Endothelial cell (in vitro differentiated cells): Measurements from ENCODE around the gene LRGUK. TPM values are rescaled to one million over a fixed set of nuclear protein-coding genes. Genes with fewer than 3 reads are reported as not detected.
"Not testable (repeated sequence)": the region's sequence is repeated elsewhere in the genome, so short reads cannot be mapped to it uniquely, and the experiment has no call there.

Experiments
- DNase-seq: peaks from one replicate; pipeline ENCODE4 v3.0.0; 2021; ENCODE audit warnings: low spot score
- H3K27ac Mint-ChIP-seq: one replicate; pipeline ENCODE4 v1.8.0; 2021; ENCODE audit warnings: mixed read lengths, inconsistent platforms; ENCODE audit not compliant: unreplicated experiment
- H3K27me3 Mint-ChIP-seq: one replicate; pipeline ENCODE4 v1.8.0; 2021; ENCODE audit warnings: mild to moderate bottlenecking, moderate library complexity, mixed read lengths, inconsistent platforms; ENCODE audit not compliant: unreplicated experiment
- H3K36me3 Mint-ChIP-seq: one replicate; pipeline ENCODE4 v1.8.0; 2021; ENCODE audit warnings: mild to moderate bottlenecking, low read depth, mixed read lengths, inconsistent platforms; ENCODE audit not compliant: unreplicated experiment
- H3K4me1 Mint-ChIP-seq: one replicate; pipeline ENCODE4 v1.8.0; 2021; ENCODE audit warnings: mild to moderate bottlenecking, mixed read lengths, inconsistent platforms; ENCODE audit not compliant: unreplicated experiment
- H3K4me3 Mint-ChIP-seq: one replicate; pipeline ENCODE4 v1.8.0; 2021; ENCODE audit warnings: mild to moderate bottlenecking, mixed read lengths, inconsistent platforms; ENCODE audit not compliant: unreplicated experiment
- H3K9me3 Mint-ChIP-seq: one replicate; pipeline ENCODE4 v1.8.0; 2021; ENCODE audit warnings: mixed read lengths, inconsistent platforms; ENCODE audit not compliant: unreplicated experiment
- total RNA-seq: library from RNA; stranded (reverse); fragmentation: NEBNext Ultra II Directional; extraction: Animal tissue kit (Norgen Biotek cat#: 25700); gene quantifications from one replicate; pipeline ENCODE4 v1.2.1, GENCODE V29; 2021; ENCODE audit not compliant: unreplicated experiment
- TF ChIP-seq, protein P1 (sequence below): fragments of 200-600 bp; sonication (generic); IDR thresholded peaks from one replicate; pipeline ENCODE4 v1.5.0; 2021; ENCODE audit warnings: antibody characterized with exemption; ENCODE audit not compliant: unreplicated experiment

LRGUK gene
- total RNA-seq, 1 donor from 2014 or later: 0.64 TPM

GRCh38 chr7:134289841-134290240, 162.7 kb downstream of the LRGUK start:
- no peaks in the 10 kb centered on the region for H3K9me3 Mint-ChIP-seq
- no peak overlapping the region for H3K27ac Mint-ChIP-seq
- DNase-seq: no peak
- TF ChIP-seq, protein P1, sequence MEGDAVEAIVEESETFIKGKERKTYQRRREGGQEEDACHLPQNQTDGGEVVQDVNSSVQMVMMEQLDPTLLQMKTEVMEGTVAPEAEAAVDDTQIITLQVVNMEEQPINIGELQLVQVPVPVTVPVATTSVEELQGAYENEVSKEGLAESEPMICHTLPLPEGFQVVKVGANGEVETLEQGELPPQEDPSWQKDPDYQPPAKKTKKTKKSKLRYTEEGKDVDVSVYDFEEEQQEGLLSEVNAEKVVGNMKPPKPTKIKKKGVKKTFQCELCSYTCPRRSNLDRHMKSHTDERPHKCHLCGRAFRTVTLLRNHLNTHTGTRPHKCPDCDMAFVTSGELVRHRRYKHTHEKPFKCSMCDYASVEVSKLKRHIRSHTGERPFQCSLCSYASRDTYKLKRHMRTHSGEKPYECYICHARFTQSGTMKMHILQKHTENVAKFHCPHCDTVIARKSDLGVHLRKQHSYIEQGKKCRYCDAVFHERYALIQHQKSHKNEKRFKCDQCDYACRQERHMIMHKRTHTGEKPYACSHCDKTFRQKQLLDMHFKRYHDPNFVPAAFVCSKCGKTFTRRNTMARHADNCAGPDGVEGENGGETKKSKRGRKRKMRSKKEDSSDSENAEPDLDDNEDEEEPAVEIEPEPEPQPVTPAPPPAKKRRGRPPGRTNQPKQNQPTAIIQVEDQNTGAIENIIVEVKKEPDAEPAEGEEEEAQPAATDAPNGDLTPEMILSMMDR: no peak
- H3K4me1 Mint-ChIP-seq: peaks cover 31% of the 10 kb centered on the region
- peaks cover 16% of the 10 kb centered on the region for H3K36me3 Mint-ChIP-seq
- H3K4me3 Mint-ChIP-seq: no peak overlapping the region
- peaks cover 1% of the 10 kb centered on the region for H3K27me3 Mint-ChIP-seq

- TF ChIP-seq, protein P1: no peak
- Mint-ChIP-seq H3K36me3 (peaks cover 21% of the 10 kb centered on the region), H3K27ac (no peak overlapping the region), H3K4me3 (no peak overlapping the region), H3K4me1 (peaks cover 28% of the 10 kb centered on the region), H3K9me3 (no peaks in the 10 kb centered on the region), H3K27me3 (peaks cover 1% of the 10 kb centered on the region)
- DNase-seq: no peak
Observed at GRCh38 chr7:134290286-134290685, 163.1 kb downstream of the LRGUK start.

- peaks cover 25% of the 10 kb centered on the region for H3K36me3 Mint-ChIP-seq
- H3K9me3 Mint-ChIP-seq: no peaks in the 10 kb centered on the region
- no peak for DNase-seq
- no peaks in the 10 kb centered on the region for H3K27me3 Mint-ChIP-seq
- no peak overlapping the region for H3K4me3 Mint-ChIP-seq
- TF ChIP-seq, protein P1: no peak
- peaks cover 11% of the 10 kb centered on the region for H3K4me1 Mint-ChIP-seq
- H3K27ac Mint-ChIP-seq: no peak overlapping the region
Observed at GRCh38 chr7:134293002-134293740, 166.0 kb downstream of the LRGUK start.

DNA sequence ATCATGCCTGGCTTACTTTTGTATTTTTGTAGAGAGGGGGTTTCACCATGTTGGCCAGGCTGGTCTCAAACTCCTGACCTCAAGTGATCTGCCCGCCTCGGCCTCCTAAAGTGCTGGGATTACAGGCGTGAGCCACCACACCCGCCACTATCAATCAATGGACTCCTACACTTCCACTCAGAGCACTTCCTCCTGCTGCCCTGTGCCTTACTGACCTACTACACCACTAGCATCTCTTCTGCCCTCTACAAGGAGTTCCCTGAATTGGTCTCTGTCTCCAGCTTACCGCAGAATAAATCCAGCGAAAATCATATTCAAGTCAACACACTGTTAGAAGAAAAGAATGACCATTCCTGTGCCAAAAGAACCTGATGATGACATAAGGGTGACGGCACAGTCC, 168.8 kb downstream of the LRGUK start:
- Mint-ChIP-seq H3K36me3 (peaks cover 33% of the 10 kb centered on the region), H3K4me3 (peak overlapping the region; percentile 62)
- H3K9me3 Mint-ChIP-seq, H3K27ac Mint-ChIP-seq, DNase-seq, H3K4me1 Mint-ChIP-seq, H3K27me3 Mint-ChIP-seq: not testable (repeated sequence)

GRCh38 chr7:134297489-134297888, 170.3 kb downstream of the LRGUK start:
- H3K27me3 Mint-ChIP-seq: no peaks in the 10 kb centered on the region
- H3K36me3 Mint-ChIP-seq: peaks cover 36% of the 10 kb centered on the region
- no peaks in the 10 kb centered on the region for H3K4me1 Mint-ChIP-seq
- H3K4me3 Mint-ChIP-seq: no peak overlapping the region
- TF ChIP-seq, protein P1: no peak
- no peak for DNase-seq
- H3K9me3 Mint-ChIP-seq: no peaks in the 10 kb centered on the region
- H3K27ac Mint-ChIP-seq: no peak overlapping the region
